Measurements from ENCODE around the gene ISY1.

DNA sequence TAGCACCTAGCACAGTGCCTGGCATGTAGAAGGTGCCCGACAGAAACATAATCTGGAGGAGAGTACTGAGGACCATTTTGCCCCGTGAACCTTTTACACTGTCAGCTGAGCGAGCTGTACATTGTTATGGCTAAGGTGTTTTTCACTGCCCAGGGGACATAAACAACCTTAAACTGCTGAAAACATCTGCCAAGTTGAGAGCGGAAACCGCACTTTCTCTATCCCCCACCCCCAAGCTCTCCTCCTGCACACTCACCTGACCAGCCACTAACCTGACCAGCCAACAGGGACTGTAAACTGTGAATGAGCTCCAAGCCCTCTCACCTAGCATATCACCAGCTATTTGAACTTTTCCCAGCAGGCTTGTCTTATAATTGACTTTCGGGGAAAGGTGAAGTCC is 56.8 kb downstream of the ISY1 start:
- TF ChIP-seq NFRKB (IDR thresholded peaks at IDR 0.05) = no peak
- TF ChIP-seq FOXM1 (IDR thresholded peaks at IDR 0.05; ENCODE audit: borderline replicate concordance) = no peak
- TF ChIP-seq, protein P1, sequence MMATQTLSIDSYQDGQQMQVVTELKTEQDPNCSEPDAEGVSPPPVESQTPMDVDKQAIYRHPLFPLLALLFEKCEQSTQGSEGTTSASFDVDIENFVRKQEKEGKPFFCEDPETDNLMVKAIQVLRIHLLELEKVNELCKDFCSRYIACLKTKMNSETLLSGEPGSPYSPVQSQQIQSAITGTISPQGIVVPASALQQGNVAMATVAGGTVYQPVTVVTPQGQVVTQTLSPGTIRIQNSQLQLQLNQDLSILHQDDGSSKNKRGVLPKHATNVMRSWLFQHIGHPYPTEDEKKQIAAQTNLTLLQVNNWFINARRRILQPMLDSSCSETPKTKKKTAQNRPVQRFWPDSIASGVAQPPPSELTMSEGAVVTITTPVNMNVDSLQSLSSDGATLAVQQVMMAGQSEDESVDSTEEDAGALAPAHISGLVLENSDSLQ (IDR thresholded peaks at IDR 0.05) = no peak
- TF ChIP-seq BHLHE40 (IDR thresholded peaks at IDR 0.05; ENCODE audit: borderline replicate concordance) = no peak
- TF ChIP-seq LEF1 (IDR thresholded peaks at IDR 0.05; ENCODE audit: borderline replicate concordance) = no peak
- TF ChIP-seq FOXA1 (IDR thresholded peaks at IDR 0.05) = no peak
- TF ChIP-seq ARNT (IDR thresholded peaks at IDR 0.05) = no peak
- no peak for TF ChIP-seq CTBP1 (IDR thresholded peaks at IDR 0.05; ENCODE audit: borderline replicate concordance)
